Erythroblast (primary cell): Measurements from ENCODE around the gene PRKG1.

Source experiments
- DNase-seq, 2 experiments: peaks; one replicate each; lab custom pipeline; 2025; lab: John Stamatoyannopoulos, UW
- GATA1 ChIP-seq: IDR thresholded peaks from 2 replicates; pipeline ENCODE4 v1.6.1; 2011; ENCODE audit warnings: low read depth, mild to moderate bottlenecking, control low read depth, low read length, moderate library complexity
- POLR2A ChIP-seq: IDR thresholded peaks from 2 replicates; pipeline ENCODE4 v1.6.1; 2011; ENCODE audit warnings: mild to moderate bottlenecking, low read length

The PRKG1 gene

DNA sequence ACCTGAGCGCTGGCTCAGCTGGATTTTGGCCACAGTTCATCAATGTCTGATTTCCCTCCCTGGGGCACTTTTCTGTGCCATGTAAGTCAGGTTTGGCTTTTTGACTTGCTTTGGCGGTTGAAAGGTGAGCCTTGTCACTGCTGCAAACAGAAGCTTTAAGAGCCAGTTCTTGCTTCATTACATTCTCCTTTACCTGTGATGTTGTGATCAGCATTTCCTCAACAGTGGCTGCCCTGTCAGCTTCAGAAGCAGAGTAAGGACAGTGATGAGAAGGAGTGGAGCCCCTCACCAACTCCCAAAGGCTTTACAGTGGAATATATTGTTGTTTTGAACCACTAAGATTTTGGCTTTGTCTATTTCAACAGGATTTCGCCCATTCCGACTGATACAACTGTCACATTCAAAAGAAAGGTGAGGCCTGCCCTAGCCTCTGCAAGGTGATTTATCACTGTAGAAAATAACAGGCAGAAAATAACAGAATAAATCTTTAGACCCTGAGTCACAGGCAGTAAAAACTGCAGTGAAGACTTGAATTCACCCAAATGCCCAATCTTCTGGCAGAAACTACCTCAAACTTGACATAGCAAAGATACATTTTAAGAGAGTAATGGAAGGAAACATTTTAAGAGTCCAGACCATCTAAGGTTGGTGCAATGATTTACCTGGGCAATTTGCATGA is 1226.5 kb downstream of the PRKG1 start:
- DNase-seq, result no peak

DNA sequence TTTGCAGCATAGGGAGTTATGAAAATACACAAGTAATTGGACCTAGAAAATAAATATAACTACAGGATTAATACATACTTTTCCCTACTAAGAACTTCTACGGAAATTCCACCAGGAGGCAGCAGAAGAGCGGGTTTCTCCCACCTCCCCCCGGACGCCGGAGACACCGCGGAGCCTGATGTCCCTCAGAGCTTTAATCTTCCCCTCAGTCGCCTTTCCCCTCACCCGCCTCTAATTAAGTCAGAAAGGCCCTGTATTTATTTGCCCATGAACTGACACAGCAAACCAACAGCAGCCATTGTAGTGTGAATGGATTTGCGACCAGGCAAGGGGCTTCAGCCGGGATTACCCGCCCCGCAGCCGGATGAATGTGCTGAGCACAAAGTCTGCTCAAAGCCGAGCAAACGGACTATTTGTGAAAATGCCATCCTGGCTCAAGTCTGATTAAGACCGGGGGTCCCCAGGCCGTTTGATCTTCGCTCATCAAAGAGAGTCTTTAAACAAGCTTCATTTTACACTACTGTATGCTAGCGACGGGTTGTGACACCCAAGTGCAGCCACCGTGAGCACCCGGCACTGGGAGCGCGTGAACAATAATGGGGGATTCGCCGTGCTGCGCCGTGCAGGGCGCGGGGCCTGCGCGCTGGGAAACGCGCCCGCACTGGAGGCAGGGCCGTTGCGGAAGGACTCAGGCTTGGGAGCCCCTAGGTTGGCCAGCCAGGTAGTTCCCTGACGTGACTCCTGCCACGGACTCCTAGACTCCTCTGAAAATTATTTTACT is 1234.2 kb downstream of the PRKG1 start:
- no peak for TF ChIP-seq GATA1
- TF ChIP-seq POLR2A, result no peak
- DNase-seq, result peak; percentile 53 to 57

More for the DNA sequence above, 1226.5 kb downstream of the PRKG1 start:
- no peak for TF ChIP-seq GATA1
- TF ChIP-seq POLR2A, result no peak

- DNase-seq, result no peak
- no peak for TF ChIP-seq POLR2A
- TF ChIP-seq GATA1, result no peak
These were observed 1238.6 kb downstream of the PRKG1 start for GRCh38 chr10:52312942-52313255.

GRCh38 chr10:52313256-52313932 is 1239.1 kb downstream of the PRKG1 start:
- TF ChIP-seq GATA1 (no peak), POLR2A (no peak)
- DNase-seq, result no peak

GRCh38 chr10:52313933-52314821 is 1239.9 kb downstream of the PRKG1 start, which contains the start of gene DKK1:
DKK1 (plus strand) TSS chr10:52314281; CDS start chr10:52314435, 154 bp downstream.
- DNase-seq, result peak; percentile 49 to 65
- TF ChIP-seq GATA1 (no peak), POLR2A (no peak)

GRCh38 chr10:52314822-52315552 is 1240.7 kb downstream of the PRKG1 start:
- DNase-seq, result no peak
- no peak for TF ChIP-seq GATA1
- TF ChIP-seq POLR2A, result no peak

DNA sequence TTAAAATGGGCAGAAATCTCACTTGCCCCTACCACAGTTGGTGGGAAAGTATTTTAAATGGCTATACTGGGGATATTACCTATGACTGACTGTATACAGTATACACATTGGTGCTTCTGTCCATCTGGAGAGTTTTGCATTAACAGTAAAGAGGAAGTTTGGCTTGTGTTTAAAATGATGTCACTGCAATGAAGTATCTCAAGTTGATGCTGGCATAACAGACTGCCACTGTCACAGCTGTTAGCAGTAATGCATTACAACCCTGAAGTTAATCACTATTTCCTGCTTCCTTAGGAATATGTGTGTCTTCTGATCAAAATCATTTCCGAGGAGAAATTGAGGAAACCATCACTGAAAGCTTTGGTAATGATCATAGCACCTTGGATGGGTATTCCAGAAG is 1241.7 kb downstream of the PRKG1 start:
- no peak for DNase-seq

GRCh38 chr10:52316500-52316899 is 1242.2 kb downstream of the PRKG1 start:
- TF ChIP-seq POLR2A (no peak), GATA1 (no peak)
- DNase-seq, result no peak

More for the DNA sequence above, 1241.7 kb downstream of the PRKG1 start:
- TF ChIP-seq GATA1, result no peak
- TF ChIP-seq POLR2A, result no peak

DNA sequence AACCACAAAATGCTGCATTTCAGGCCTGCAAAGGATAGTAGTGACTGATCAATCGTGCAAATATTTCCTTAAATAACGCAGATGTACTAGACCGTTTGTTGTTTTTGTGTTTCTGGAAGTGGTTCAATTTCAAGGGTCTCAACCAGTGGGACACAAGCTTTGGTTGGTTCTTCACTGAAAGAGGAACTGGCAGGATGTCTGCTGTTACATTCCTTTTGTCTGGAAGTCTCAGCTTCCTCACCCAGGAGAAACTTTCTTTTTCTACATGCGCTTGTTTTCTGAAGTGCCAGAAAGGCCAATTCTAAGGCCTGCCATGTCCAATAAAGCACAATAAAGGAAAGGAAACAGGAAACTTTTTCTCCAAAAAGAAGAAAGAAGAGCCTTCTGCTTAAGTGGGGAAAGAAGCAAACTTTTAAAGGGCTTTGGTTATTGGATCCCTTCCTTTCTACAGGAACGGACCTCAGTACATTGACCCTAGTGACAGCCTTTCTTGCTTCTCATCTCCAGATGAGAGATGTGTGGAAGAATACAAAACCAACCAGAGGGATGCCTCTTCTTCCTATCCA is 1243.9 kb downstream of the PRKG1 start:
- DNase-seq, result no peak

GRCh38 chr10:52318822-52319464 is 1244.7 kb downstream of the PRKG1 start:
- no peak for TF ChIP-seq POLR2A
- no peak for TF ChIP-seq GATA1
- DNase-seq, result no peak

More for the DNA sequence above, 1243.9 kb downstream of the PRKG1 start:
- TF ChIP-seq POLR2A (no peak), GATA1 (no peak)

DNA sequence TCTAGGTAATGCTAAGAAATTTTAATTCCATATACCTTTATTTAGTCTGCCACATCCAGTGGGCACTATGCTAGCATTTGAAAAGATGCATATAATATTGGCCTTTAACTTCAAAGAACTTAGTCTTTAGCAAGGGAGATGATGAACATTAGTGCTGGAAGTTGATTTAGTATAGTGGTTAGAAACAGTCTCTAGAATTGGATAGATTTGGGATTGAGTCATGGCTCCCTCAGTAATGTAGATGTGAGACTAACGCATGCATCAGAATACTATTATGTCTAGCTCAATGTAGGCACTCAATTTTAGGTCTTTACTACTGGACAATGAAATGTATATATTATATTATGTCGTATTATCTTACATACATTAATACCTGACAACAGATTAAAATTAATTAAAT is 1245.6 kb downstream of the PRKG1 start:
- no peak for DNase-seq
- TF ChIP-seq POLR2A, result no peak
- TF ChIP-seq GATA1, result no peak

GRCh38 chr10:52322323-52322722 is 1248.0 kb downstream of the PRKG1 start:
- no peak for TF ChIP-seq POLR2A
- no peak for TF ChIP-seq GATA1
- DNase-seq, result no peak
